KOPT-K1 (cell line): ENCODE measurements around the gene OBSCN.

Experiments
- H3K27ac ChIP-seq: fragments of 200-600 bp; sonication (generic); 2 replicates; pipeline ENCODE4 v1.5.1; 2016; ENCODE audit warnings: antibody characterized with exemption, mild to moderate bottlenecking, low read depth, low read length; ENCODE audit not compliant: poor library complexity, severe bottlenecking
- H3K36me3 ChIP-seq: fragments of 200-600 bp; sonication (generic); 2 replicates; pipeline ENCODE4 v1.5.1; 2017; ENCODE audit warnings: antibody characterized with exemption, mild to moderate bottlenecking, low read length, moderate library complexity; ENCODE audit not compliant: insufficient read depth
- H3K9me3 ChIP-seq: fragments of 200-600 bp; sonication (generic); 2 replicates; pipeline ENCODE4 v1.5.1; 2017; ENCODE audit warnings: antibody characterized with exemption, low read length, mild to moderate bottlenecking; ENCODE audit not compliant: insufficient read depth, poor library complexity, severe bottlenecking

OBSCN gene

DNA sequence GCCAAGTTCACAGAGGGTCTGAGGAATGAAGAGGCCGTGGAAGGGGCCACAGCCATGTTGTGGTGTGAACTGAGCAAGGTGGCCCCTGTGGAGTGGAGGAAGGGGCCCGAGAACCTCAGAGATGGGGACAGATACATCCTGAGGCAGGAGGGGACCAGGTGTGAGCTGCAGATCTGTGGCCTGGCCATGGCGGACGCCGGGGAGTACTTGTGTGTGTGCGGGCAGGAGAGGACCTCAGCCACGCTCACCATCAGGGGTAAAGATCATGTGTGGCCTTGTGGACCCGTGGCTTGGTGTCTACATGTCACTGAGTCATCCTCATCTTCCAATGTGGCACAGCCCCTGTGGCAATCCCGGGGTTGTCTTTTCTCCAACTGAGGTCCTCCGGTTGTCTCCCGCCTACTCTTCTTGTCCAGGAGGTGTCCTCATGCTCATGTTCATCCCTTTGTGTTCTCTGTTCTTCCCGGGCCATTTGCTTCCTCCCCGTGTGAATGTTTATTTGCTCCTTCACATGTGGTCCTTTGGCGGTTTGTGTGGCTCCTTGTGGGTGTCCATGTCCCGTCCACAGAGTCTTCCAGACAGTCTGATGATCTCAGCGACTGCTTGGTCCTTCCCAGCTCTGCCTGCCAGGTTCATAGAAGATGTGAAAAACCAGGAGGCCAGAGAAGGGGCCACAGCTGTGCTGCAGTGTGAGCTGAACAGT, 84.2 kb downstream of the OBSCN start:
- H3K36me3 ChIP-seq, result peaks cover 8% of the 10 kb centered on the region; the same call in 1 of the 2 replicates
- H3K27ac ChIP-seq, result no peak overlapping the region
- H3K9me3 ChIP-seq, result peaks cover 5% of the 10 kb centered on the region

GRCh38 chr1:228292609-228292911, 84.7 kb downstream of the OBSCN start:
- Histone ChIP-seq H3K27ac (no peak overlapping the region), H3K9me3 (peaks cover 10% of the 10 kb centered on the region), H3K36me3 (peaks cover 8% of the 10 kb centered on the region; the same call in 1 of the 2 replicates)

DNA sequence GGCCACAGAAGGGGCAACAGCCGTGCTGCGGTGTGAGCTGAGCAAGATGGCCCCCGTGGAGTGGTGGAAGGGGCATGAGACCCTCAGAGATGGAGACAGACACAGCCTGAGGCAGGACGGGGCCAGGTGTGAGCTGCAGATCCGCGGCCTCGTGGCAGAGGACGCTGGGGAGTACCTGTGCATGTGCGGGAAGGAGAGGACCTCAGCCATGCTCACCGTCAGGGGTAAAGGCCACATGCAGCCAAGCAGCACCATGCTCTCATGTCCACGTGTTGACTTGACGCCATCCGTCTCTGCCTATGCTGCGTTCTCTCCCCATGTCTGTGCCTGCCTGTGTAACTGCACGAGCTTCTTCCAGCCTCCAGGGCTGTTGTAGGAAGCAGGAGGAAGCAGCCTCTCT, 85.5 kb downstream of the OBSCN start:
- peaks cover 8% of the 10 kb centered on the region; the same call in 1 of the 2 replicates for H3K36me3 ChIP-seq
- H3K9me3 ChIP-seq, result peaks cover 14% of the 10 kb centered on the region
- no peak overlapping the region for H3K27ac ChIP-seq

DNA sequence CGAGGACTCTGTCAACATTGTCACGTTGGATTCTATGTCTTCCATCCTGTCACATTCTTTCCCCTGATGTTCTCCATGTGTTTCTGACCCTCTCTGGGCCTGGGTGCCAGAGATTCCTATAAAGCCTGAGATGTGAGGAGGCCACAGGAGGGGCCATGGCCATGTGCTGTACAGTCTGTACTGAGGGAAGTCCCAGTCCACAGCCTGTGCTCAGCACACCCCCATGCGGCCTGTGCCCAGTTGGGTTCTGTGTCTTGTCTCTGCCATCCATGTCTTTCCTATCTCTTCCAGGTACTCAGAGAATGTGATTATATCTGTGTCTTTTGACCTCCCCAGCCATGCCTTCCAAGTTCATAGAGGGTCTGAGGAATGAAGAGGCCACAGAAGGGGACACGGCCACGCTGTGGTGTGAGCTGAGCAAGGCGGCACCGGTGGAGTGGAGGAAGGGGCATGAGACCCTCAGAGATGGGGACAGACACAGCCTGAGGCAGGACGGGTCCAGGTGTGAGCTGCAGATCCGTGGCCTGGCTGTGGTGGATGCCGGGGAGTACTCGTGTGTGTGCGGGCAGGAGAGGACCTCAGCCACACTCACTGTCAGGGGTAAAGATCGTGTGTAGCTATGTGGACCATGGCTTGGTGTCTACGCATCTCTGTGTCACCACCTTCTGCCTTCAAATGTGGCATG, 86.1 kb downstream of the OBSCN start:
- H3K36me3 ChIP-seq, result peaks cover 8% of the 10 kb centered on the region; the same call in 1 of the 2 replicates
- H3K9me3 ChIP-seq, result peaks cover 14% of the 10 kb centered on the region
- H3K27ac ChIP-seq, result no peak overlapping the region

- Histone ChIP-seq H3K9me3 (peaks cover 14% of the 10 kb centered on the region), H3K36me3 (peaks cover 8% of the 10 kb centered on the region; the same call in 1 of the 2 replicates), H3K27ac (no peak overlapping the region)
These were observed 86.9 kb downstream of the OBSCN start for GRCh38 chr1:228294717-228295116.

DNA sequence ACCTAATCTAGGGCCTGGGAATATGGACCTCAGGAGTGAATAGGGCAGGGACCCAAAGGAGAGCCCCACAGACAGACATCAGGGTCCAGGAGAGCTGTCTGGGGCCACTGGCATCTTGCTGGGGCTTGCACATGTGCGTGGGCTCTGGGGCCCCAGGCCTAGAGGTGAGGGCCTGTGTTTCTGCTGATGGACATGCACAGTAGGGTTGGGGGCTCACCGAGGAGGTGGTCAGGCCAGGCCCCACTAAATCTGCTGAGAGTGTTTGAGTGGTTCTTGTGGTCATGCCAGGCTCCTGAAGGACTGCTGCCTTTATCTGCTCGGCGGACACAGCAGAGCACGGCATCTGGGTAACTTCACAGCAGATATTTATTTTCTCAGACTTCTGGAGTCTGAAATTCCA, 87.4 kb downstream of the OBSCN start:
- no peak overlapping the region for H3K27ac ChIP-seq
- H3K9me3 ChIP-seq, result peaks cover 14% of the 10 kb centered on the region
- peaks cover 13% of the 10 kb centered on the region; the same call in 1 of the 2 replicates for H3K36me3 ChIP-seq

- Histone ChIP-seq H3K36me3 (peaks cover 20% of the 10 kb centered on the region; the same call in 1 of the 2 replicates), H3K9me3 (peaks cover 20% of the 10 kb centered on the region), H3K27ac (no peak overlapping the region)
These were observed 88.1 kb downstream of the OBSCN start for GRCh38 chr1:228295981-228296380.

- H3K27ac ChIP-seq, result no peak overlapping the region
- H3K9me3 ChIP-seq, result peaks cover 32% of the 10 kb centered on the region
- H3K36me3 ChIP-seq, result peaks cover 20% of the 10 kb centered on the region; the same call in 1 of the 2 replicates
These were observed 89.4 kb downstream of the OBSCN start for GRCh38 chr1:228297242-228297641.

DNA sequence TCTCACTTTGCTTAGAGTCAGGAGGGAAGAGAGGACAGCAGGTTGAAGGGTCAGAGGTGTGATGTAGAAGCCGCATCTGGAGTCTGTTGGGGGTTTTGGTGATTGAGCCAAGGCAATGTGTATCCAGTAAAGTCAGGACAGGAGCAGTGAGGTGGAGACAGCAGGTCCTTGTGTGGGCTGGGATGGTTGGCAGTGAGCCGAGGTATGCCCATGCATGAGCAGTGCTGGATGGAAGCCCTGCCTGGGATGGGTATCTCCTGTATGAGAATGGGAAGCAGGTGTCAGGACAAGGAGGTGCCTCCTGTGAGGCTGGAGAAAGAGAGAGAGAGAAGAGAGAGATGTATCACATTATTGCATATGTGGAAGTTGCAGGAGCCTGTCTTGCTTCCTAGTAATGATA, 90.0 kb downstream of the OBSCN start:
- no peak overlapping the region for H3K27ac ChIP-seq
- peaks cover 20% of the 10 kb centered on the region; the same call in 1 of the 2 replicates for H3K36me3 ChIP-seq
- H3K9me3 ChIP-seq, result peaks cover 38% of the 10 kb centered on the region

GRCh38 chr1:228298471-228298870, 90.6 kb downstream of the OBSCN start:
- no peak overlapping the region for H3K27ac ChIP-seq
- peaks cover 20% of the 10 kb centered on the region; the same call in 1 of the 2 replicates for H3K36me3 ChIP-seq
- H3K9me3 ChIP-seq, result peaks cover 40% of the 10 kb centered on the region

DNA sequence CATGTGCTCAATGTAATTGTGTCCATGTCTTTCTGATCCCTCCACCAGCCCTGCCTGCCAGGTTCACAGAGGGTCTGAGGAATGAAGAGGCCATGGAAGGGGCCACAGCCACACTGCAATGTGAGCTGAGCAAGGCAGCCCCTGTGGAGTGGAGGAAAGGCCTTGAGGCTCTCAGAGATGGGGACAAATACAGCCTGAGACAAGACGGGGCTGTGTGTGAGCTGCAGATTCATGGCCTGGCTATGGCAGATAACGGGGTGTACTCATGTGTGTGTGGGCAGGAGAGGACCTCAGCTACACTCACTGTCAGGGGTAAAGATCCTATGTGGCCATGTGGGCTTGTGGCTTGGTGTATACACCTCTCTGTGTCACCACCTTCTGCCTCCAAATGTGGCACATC, 91.4 kb downstream of the OBSCN start:
- peaks cover 16% of the 10 kb centered on the region; the same call in 1 of the 2 replicates for H3K36me3 ChIP-seq

DNA sequence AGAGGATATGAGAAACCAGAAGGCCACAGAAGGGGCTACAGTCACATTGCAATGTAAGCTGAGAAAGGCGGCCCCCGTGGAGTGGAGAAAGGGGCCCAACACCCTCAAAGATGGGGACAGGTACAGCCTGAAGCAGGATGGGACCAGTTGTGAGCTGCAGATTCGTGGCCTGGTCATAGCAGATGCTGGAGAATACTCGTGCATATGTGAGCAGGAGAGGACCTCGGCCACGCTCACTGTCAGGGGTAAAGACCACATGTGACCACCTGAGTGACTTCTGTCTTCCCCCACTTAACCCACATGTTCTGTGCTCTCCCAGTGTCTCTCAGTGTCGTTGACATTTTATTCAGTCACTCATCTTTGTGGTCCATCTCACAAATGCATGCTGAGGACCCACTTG, 92.1 kb downstream of the OBSCN start:
- peaks cover 12% of the 10 kb centered on the region; the same call in 1 of the 2 replicates for H3K36me3 ChIP-seq
- H3K9me3 ChIP-seq, result peaks cover 40% of the 10 kb centered on the region
- H3K27ac ChIP-seq, result no peak overlapping the region

More for the DNA sequence above, 91.4 kb downstream of the OBSCN start:
- no peak overlapping the region for H3K27ac ChIP-seq
- H3K9me3 ChIP-seq, result peaks cover 40% of the 10 kb centered on the region

DNA sequence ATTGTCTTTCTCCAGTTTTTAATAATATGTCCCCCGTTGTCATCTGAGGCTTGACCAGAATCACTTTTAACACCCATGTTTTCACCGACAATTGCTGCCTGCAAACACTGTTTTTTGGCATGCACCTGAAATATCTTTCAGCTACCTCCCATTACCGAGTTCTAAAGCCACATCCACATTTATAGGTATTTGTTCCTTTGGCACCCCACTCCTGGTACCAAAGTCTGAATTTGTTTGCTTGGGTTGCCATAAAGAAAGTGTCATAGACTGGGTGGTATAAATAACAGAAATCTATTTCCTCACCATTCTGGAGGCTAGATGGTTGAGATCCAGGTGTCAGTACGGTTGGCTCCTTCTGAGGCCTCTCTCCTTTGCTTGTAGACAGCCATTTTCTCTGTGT, 94.2 kb downstream of the OBSCN start:
- Histone ChIP-seq H3K9me3 (peaks cover 34% of the 10 kb centered on the region), H3K36me3 (peaks cover 12% of the 10 kb centered on the region; the same call in 1 of the 2 replicates), H3K27ac (no peak overlapping the region)

DNA sequence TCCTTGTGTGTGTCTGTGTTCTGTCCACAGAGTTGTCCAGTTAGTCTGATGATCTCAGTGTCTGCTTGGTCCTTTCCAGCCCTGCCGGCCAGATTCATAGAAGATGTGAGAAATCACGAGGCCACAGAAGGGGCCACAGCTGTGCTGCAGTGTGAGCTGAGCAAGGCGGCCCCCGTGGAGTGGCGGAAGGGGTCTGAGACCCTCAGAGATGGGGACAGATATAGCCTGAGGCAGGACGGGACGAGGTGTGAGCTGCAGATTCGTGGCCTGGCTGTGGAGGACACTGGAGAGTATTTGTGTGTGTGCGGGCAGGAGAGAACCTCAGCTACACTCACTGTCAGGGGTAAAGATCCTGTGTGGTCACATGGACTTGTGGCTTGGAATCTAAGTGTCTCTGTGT, 95.8 kb downstream of the OBSCN start:
- H3K9me3 ChIP-seq, result peaks cover 26% of the 10 kb centered on the region
- peaks cover 12% of the 10 kb centered on the region; the same call in 1 of the 2 replicates for H3K36me3 ChIP-seq
- no peak overlapping the region for H3K27ac ChIP-seq

- Histone ChIP-seq H3K9me3 (peaks cover 26% of the 10 kb centered on the region), H3K36me3 (peaks cover 12% of the 10 kb centered on the region; the same call in 1 of the 2 replicates)
These were observed 96.4 kb downstream of the OBSCN start for GRCh38 chr1:228304225-228304624.

More at GRCh38 chr1:228304225-228304624, 96.4 kb downstream of the OBSCN start:
- H3K27ac ChIP-seq, result no peak overlapping the region
